GM19395 (cell line): Measurements from ENCODE around the gene RFWD3.

ENCODE experiments used
- ATAC-seq: cut with Tn5 transposase; IDR thresholded peaks from one replicate; pipeline ENCODE4 v1.9.1; 2021; ENCODE audit warnings: mild to moderate bottlenecking, moderate library complexity; ENCODE audit not compliant: unreplicated experiment

The RFWD3 gene

DNA sequence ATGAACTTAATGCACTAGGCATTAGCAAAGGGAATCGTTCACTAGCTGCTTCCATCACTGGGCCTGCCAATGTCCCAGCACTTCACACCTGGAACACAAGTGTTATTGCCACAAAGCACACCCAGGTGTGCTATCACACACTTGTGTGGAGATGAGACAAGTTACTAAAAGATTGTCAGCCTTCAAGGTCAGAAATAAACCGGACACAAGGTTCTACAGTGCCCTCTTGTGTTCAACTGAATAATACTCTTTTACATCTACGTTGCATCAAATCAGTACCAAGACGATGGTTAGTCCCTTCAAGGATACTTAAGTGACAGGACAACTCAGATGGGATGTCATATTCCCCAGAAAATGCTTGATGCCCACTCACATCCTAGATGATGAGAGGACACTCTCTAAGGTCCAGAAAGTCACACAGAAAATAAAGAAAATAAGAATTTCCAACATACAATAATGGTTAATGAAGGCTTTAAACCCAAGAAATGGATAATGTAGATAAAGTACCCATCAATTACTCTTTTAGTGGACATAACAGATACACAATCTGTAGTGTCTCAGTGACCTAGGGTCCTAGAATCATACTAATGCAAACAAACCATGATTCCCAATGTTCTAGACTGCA is 43.4 kb downstream of the RFWD3 start:
- ATAC-seq, result no peak

GRCh38 chr16:74622005-74622404 is 44.7 kb downstream of the RFWD3 start:
- no peak for ATAC-seq

- no peak for ATAC-seq
These were observed 49.4 kb downstream of the RFWD3 start for GRCh38 chr16:74617206-74617788.

DNA sequence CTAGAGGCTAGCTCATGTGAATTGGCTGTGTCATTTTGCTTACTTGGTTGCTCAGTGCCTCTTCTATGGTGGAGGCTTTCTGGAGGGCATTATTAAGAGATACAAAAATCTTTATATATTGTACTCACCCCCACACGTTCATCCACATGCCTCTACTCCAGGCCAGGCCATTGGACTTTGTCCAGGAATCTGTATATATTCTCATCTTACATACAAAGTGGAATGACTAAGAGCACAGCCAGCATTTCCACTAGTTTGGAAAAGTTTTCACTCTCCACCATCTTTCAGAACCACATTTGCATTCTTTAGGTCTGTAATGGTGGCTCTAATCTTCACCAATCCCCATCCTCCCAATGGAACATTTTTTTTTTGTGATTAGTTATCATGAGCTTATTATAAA is 55.0 kb downstream of the RFWD3 start:
- ATAC-seq, result no peak

GRCh38 chr16:74608944-74609343 is 57.7 kb downstream of the RFWD3 start:
- no peak for ATAC-seq

GRCh38 chr16:74608381-74608780 is 58.3 kb downstream of the RFWD3 start:
- no peak for ATAC-seq

DNA sequence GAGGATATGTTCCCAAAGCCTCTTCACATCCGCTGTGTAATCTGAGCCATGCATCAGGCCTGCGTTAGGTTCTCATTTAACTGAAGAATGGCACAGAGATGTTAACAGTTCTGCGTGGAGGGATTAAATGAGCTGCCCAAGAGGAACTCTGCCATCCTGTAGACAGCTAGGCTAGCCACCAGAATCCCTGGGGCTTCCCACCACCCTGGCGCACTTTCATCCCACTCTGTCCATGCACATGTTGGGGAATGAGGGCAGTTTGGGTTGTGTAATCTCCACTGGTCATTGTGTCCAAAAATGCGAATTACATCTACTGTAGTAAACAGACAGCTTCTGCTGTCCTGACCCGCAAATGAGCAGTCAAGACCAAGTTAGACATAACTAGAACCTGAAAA is 58.7 kb downstream of the RFWD3 start:
- ATAC-seq, result no peak

DNA sequence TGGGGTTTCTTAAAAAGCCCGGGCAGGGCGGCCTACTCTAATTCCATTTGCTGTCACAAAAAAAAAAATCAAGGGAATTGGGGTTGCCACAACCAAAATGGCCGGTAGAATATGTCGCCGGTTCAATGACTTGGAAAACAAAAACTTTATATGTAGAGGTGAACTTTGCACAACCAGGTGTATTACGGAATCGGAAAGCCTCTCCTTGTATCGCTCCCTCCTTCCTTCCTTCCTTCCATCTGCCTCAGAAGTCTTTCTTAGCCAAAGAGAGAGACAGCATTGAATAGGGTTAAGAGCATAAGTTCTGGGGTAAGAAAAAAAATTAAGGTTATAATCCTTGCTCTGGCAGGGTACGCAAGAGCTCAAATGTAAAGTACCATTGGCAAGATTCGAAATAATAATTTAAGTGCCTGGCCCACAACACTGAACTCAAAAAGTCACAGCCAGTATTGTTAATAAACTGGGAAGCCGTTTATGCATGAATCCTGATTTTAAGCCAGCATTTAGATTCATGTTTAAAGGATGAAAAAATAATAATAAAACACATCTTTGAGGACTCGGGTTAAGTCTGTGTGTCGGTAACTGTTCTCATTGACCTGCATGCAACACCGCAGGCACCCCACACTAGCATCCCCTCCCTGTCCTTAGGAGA is 59.2 kb downstream of the RFWD3 start:
- ATAC-seq, result peak; percentile 47

GRCh38 chr16:74606521-74607309 is 60.0 kb downstream of the RFWD3 start, which contains the start of gene GLG1:
Gene GLG1, minus strand, starts transcription at chr16:74607114. Its CDS starts 20 bp downstream, at chr16:74607094.
- ATAC-seq, result peak; percentile 96

DNA sequence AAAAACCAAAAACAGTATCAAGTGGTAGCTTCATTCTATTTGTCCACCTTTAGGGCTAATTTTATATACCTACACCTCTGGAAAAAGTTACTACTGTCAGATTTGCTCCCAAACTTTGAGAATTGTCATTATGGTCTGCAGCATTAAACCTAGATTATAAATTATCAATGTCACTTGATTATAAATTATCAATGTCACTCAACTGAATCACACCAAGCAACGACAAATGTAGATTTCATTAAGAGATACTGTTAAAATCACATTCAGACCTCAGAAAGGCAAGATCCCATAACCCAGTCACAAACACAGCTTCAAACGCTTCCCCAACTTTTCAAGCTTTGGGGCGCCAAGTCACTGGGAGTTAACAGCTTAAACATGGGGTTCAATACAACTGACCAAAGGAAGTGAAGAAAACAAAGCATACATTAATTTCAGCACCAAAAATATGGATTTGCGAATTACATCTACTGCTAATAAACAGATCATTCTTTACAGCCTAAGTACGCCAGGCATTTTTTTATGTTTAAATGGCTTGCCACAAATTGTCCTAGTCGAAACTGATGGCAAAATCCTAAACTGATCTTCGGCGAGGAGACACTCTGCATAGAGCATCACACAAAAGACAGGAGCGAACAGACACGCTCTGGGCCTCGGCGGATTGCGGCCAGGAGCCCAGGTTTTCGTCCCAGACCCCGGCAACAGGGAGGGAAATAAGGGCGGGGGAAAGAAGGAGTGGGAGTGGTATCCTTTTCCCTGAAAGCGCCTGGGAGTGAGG is 60.7 kb downstream of the RFWD3 start:
- peak; percentile 10 for ATAC-seq

- ATAC-seq, result no peak
These were observed 61.3 kb downstream of the RFWD3 start for GRCh38 chr16:74605332-74605731.

GRCh38 chr16:74603848-74604247 is 62.8 kb downstream of the RFWD3 start:
- ATAC-seq, result no peak

DNA sequence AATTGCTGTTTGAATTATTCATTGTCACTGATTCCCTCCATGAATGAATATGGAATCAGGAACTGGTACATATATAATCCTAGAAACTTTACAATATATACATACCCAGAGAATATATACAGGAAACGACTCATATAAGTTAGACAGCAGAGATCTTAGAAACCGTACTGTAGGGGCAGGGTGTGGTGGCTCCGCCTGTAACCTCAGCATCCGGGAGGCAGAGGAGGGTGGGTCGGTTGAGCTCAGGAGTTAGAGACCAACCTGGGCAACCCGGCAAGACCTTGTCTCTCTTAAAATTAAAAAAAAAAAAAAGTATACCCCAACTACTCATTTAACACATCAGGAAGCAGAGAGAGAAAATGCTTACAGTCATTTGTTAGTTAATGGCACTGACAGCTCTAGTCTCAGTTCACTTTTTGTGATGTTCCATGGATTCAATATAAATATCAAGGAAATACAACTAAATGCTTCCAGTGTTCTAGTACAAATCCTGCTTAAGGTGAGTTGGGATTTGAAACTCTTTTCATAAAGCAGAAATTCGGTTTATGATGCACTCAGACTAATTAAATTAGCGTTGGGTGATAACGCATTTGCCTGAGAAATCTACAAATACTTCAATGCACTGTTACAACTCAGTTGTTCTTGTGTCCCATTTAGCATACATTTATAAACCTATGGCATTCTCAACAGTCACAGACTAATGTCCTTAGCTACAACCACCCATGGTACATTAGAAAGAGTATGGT is 65.4 kb downstream of the RFWD3 start:
- peak; percentile 89 for ATAC-seq

- ATAC-seq, result no peak
These were observed 70.1 kb downstream of the RFWD3 start for GRCh38 chr16:74596586-74596985.

GRCh38 chr16:74592847-74593246 is 73.8 kb downstream of the RFWD3 start:
- ATAC-seq, result no peak

GRCh38 chr16:74591876-74592650 is 74.6 kb downstream of the RFWD3 start:
- no peak for ATAC-seq

GRCh38 chr16:74586948-74587347 is 79.7 kb downstream of the RFWD3 start:
- ATAC-seq, result no peak

GRCh38 chr16:74585846-74586443 is 80.7 kb downstream of the RFWD3 start:
- no peak for ATAC-seq
